ENCODE measurements around the gene KCNS3. TPM values are rescaled to one million over a fixed set of nuclear protein-coding genes. Genes with fewer than 3 reads are reported as not detected.

Gene KCNS3
- total RNA-seq, 1 experiment from 2014 or later, result 0.20 TPM

DNA sequence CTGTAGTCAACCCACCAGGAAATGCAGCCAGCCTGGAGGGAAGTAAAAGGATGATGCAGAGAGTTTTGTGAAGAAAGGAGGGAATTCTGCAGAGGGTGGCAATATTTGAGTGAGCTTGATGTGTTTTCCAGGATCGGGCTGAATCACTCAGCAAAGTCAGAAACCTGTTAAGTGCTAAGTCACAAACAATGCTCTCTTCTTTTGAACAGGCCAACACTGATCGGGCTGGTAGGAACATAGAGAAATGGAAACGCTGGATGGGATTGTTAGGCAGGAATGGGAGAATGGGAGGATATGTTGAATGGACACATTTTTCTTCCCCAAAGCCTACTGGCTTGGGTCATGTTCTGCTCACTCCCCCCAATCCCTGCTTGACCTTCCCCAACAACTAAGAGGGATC lies 36.6 kb downstream of the KCNS3 start:
- no peaks in the 10 kb centered on the region for H3K9me3 ChIP-seq
- POLR2A ChIA-PET, result no interaction called here

GRCh38 chr2:17915811-17916518 lies 37.5 kb downstream of the KCNS3 start:
- Mint-ChIP-seq H3K36me3 (ENCODE audit: insufficient read depth, unreplicated experiment) (no peaks in the 10 kb centered on the region), H3K4me3 (ENCODE audit: unreplicated experiment) (no peak overlapping the region), H3K27ac (ENCODE audit: unreplicated experiment) (no peak overlapping the region), H3K27me3 (ENCODE audit: insufficient read depth, unreplicated experiment) (no peaks in the 10 kb centered on the region), H3K4me1 (ENCODE audit: low read depth, unreplicated experiment) (no peaks in the 10 kb centered on the region), H3K9me3 (ENCODE audit: unreplicated experiment) (no peaks in the 10 kb centered on the region)
- H3K4me1 ChIP-seq, result no peaks in the 10 kb centered on the region
- H3K27me3 ChIP-seq (replicated peaks; ENCODE audit: control insufficient read depth, insufficient read depth, low read length), result no peaks in the 10 kb centered on the region
- TF ChIP-seq, protein P1, sequence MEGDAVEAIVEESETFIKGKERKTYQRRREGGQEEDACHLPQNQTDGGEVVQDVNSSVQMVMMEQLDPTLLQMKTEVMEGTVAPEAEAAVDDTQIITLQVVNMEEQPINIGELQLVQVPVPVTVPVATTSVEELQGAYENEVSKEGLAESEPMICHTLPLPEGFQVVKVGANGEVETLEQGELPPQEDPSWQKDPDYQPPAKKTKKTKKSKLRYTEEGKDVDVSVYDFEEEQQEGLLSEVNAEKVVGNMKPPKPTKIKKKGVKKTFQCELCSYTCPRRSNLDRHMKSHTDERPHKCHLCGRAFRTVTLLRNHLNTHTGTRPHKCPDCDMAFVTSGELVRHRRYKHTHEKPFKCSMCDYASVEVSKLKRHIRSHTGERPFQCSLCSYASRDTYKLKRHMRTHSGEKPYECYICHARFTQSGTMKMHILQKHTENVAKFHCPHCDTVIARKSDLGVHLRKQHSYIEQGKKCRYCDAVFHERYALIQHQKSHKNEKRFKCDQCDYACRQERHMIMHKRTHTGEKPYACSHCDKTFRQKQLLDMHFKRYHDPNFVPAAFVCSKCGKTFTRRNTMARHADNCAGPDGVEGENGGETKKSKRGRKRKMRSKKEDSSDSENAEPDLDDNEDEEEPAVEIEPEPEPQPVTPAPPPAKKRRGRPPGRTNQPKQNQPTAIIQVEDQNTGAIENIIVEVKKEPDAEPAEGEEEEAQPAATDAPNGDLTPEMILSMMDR (IDR thresholded peaks at IDR 0.05; ENCODE audit: insufficient read depth in 1 of 2, low read depth in 1 of 2, low read length in 1 of 2, severe bottlenecking in 1 of 2, unreplicated experiment in 1 of 2), result no peak
- H3K4me3 ChIP-seq (ENCODE audit: low read depth, low read length), result no peak overlapping the region
- DNase-seq, result no peak
- ChIA-PET CTCF (no interaction called here), POLR2A (no interaction called here)
- BruUV-seq (replicated peaks), result no TSS peak
- no peaks in the 10 kb centered on the region for H3K36me3 ChIP-seq (ENCODE audit: control insufficient read depth, insufficient read depth, low read length)
- intact Hi-C loops (cut with micrococcal nuclease; ENCODE audit: unreplicated experiment), result no loop called here
- H3K9me3 ChIP-seq, result no peaks in the 10 kb centered on the region

More for the DNA sequence above, 36.6 kb downstream of the KCNS3 start:
- Histone ChIP-seq H3K36me3 (ENCODE audit: control insufficient read depth, insufficient read depth, low read length) (no peaks in the 10 kb centered on the region), H3K4me1 (no peaks in the 10 kb centered on the region), H3K27me3 (replicated peaks; ENCODE audit: control insufficient read depth, insufficient read depth, low read length) (no peaks in the 10 kb centered on the region), H3K4me3 (ENCODE audit: low read depth, low read length) (no peak overlapping the region)
- no peaks in the 10 kb centered on the region for H3K9me3 Mint-ChIP-seq (ENCODE audit: unreplicated experiment)
- no peaks in the 10 kb centered on the region for H3K27me3 Mint-ChIP-seq (ENCODE audit: insufficient read depth, unreplicated experiment)
- intact Hi-C loops (cut with micrococcal nuclease; ENCODE audit: unreplicated experiment), result no loop called here
- no peaks in the 10 kb centered on the region for H3K36me3 Mint-ChIP-seq (ENCODE audit: insufficient read depth, unreplicated experiment)
- H3K4me1 Mint-ChIP-seq (ENCODE audit: low read depth, unreplicated experiment), result no peaks in the 10 kb centered on the region
- DNase-seq, result no peak
- TF ChIP-seq, protein P1 (IDR thresholded peaks at IDR 0.05; ENCODE audit: insufficient read depth in 1 of 2, low read depth in 1 of 2, low read length in 1 of 2, severe bottlenecking in 1 of 2, unreplicated experiment in 1 of 2), result no peak
- no TSS peak for BruUV-seq (replicated peaks)
- CTCF ChIA-PET, result no interaction called here
- no peak overlapping the region for H3K4me3 Mint-ChIP-seq (ENCODE audit: unreplicated experiment)
- H3K27ac Mint-ChIP-seq (ENCODE audit: unreplicated experiment), result no peak overlapping the region

DNA sequence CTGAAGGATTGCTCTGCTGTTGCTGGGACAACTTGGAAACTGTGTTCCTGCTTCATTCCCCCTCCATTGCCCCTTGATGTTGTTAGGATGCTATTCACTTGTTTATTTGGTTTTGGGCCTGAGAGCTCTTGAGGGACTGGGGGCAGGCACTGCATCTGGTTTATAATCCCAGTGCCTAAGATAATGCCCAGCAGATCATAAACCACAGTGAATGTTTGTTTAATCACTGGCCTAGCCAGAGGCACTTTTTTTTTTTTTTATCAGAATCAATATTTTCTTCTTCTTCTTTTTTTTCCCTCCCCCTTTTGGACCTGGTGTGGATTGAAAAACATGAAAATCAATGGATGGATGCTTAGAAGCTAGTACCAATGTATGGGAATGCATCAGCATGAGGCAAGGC lies 38.1 kb downstream of the KCNS3 start:
- Histone ChIP-seq H3K4me1 (no peaks in the 10 kb centered on the region), H3K4me3 (ENCODE audit: low read depth, low read length) (no peak overlapping the region), H3K36me3 (ENCODE audit: control insufficient read depth, insufficient read depth, low read length) (no peaks in the 10 kb centered on the region), H3K27me3 (replicated peaks; ENCODE audit: control insufficient read depth, insufficient read depth, low read length) (no peaks in the 10 kb centered on the region), H3K9me3 (no peaks in the 10 kb centered on the region)
- Mint-ChIP-seq H3K27me3 (ENCODE audit: insufficient read depth, unreplicated experiment) (no peaks in the 10 kb centered on the region), H3K27ac (ENCODE audit: unreplicated experiment) (no peak overlapping the region), H3K9me3 (ENCODE audit: unreplicated experiment) (no peaks in the 10 kb centered on the region), H3K36me3 (ENCODE audit: insufficient read depth, unreplicated experiment) (no peaks in the 10 kb centered on the region), H3K4me3 (ENCODE audit: unreplicated experiment) (no peak overlapping the region), H3K4me1 (ENCODE audit: low read depth, unreplicated experiment) (no peaks in the 10 kb centered on the region)
- ChIA-PET POLR2A (no interaction called here), CTCF (no interaction called here)
- intact Hi-C loops (cut with micrococcal nuclease; ENCODE audit: unreplicated experiment), result no loop called here
- no peak for DNase-seq
- TF ChIP-seq, protein P1 (IDR thresholded peaks at IDR 0.05; ENCODE audit: insufficient read depth in 1 of 2, low read depth in 1 of 2, low read length in 1 of 2, severe bottlenecking in 1 of 2, unreplicated experiment in 1 of 2), result no peak
- BruUV-seq (replicated peaks), result no TSS peak
